H1 (cell line): ENCODE data around the gene ADK. TPM values are rescaled to one million over a fixed set of nuclear protein-coding genes. Genes with fewer than 3 reads are reported as not detected.

ENCODE experiments used
- KDM5A ChIP-seq: fragments of 200-600 bp; IDR thresholded peaks from 2 replicates; pipeline ENCODE4 v1.7.1; 2012; ENCODE audit warnings: mild to moderate bottlenecking, low read length, inconsistent platforms, mixed read lengths
- NRF1 ChIP-seq: IDR thresholded peaks from 2 replicates; pipeline ENCODE4 v1.6.1; 2011; ENCODE audit warnings: mild to moderate bottlenecking, low read depth, low read length, improper control_type of control experiment
- polyA plus RNA-seq, 7 experiments: library from polyadenylated mRNA; depleted of rRNA in 3 of 7; stranded (reverse) in 5 of 7; unstranded in 2 of 7; fragments of >200 nt in 5 of 7; fragments of 200-250 nt in 2 of 7; gene quantifications; 1 replicate in 5 of 7; 2 replicates in 1 of 7; 4 replicates in 1 of 7; pipeline versions ENCODE4 v1.2.1 to v1.2.3, GENCODE V29; 2011 to 2013; ENCODE audit warnings: missing spikeins in 2 of 7, mixed read lengths in 2 of 7
- total RNA-seq: library from RNA; stranded (reverse); fragmentation: NEBNext Ultra II Directional; extraction: Animal tissue kit (Norgen Biotek cat#: 25700); gene quantifications from 2 replicates; pipeline ENCODE4 v1.2.1, GENCODE V29; 2021
- TF ChIP-seq, protein P1 (sequence below): fragments of 300-600 bp; sonication (generic); IDR thresholded peaks from 2 replicates; pipeline ENCODE4 v1.7.1; 2012; ENCODE audit warnings: low read length, moderate library complexity, mild to moderate bottlenecking, inconsistent platforms; ENCODE audit not compliant: insufficient replicate concordance

Gene ADK
- total and polyA plus RNA-seq, 2 of the 8 experiments (the other 6 are each of a cell fraction or from before 2014, with no cell fraction given), result 12.3 to 42.4 TPM

DNA sequence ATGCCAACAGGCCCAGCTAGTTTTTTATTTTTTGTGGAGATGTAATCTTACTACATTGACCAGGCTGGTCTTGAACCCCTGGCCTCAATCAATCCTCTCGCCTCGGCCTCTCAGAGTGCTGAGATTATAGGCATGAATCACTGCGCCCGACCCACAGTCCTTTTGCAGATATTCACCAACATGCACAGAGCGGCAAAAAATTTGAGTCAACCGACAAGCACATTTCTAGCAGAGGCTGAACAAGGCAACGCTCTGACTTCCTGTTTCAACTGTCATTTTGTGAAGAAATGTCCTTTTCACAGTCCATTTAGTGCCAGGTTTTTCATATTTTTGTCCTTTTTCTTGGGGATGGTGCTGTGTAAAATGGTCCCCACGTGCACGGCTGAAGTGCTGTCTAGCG is 604.3 kb downstream of the ADK start (continued):
- TF ChIP-seq, protein P1, sequence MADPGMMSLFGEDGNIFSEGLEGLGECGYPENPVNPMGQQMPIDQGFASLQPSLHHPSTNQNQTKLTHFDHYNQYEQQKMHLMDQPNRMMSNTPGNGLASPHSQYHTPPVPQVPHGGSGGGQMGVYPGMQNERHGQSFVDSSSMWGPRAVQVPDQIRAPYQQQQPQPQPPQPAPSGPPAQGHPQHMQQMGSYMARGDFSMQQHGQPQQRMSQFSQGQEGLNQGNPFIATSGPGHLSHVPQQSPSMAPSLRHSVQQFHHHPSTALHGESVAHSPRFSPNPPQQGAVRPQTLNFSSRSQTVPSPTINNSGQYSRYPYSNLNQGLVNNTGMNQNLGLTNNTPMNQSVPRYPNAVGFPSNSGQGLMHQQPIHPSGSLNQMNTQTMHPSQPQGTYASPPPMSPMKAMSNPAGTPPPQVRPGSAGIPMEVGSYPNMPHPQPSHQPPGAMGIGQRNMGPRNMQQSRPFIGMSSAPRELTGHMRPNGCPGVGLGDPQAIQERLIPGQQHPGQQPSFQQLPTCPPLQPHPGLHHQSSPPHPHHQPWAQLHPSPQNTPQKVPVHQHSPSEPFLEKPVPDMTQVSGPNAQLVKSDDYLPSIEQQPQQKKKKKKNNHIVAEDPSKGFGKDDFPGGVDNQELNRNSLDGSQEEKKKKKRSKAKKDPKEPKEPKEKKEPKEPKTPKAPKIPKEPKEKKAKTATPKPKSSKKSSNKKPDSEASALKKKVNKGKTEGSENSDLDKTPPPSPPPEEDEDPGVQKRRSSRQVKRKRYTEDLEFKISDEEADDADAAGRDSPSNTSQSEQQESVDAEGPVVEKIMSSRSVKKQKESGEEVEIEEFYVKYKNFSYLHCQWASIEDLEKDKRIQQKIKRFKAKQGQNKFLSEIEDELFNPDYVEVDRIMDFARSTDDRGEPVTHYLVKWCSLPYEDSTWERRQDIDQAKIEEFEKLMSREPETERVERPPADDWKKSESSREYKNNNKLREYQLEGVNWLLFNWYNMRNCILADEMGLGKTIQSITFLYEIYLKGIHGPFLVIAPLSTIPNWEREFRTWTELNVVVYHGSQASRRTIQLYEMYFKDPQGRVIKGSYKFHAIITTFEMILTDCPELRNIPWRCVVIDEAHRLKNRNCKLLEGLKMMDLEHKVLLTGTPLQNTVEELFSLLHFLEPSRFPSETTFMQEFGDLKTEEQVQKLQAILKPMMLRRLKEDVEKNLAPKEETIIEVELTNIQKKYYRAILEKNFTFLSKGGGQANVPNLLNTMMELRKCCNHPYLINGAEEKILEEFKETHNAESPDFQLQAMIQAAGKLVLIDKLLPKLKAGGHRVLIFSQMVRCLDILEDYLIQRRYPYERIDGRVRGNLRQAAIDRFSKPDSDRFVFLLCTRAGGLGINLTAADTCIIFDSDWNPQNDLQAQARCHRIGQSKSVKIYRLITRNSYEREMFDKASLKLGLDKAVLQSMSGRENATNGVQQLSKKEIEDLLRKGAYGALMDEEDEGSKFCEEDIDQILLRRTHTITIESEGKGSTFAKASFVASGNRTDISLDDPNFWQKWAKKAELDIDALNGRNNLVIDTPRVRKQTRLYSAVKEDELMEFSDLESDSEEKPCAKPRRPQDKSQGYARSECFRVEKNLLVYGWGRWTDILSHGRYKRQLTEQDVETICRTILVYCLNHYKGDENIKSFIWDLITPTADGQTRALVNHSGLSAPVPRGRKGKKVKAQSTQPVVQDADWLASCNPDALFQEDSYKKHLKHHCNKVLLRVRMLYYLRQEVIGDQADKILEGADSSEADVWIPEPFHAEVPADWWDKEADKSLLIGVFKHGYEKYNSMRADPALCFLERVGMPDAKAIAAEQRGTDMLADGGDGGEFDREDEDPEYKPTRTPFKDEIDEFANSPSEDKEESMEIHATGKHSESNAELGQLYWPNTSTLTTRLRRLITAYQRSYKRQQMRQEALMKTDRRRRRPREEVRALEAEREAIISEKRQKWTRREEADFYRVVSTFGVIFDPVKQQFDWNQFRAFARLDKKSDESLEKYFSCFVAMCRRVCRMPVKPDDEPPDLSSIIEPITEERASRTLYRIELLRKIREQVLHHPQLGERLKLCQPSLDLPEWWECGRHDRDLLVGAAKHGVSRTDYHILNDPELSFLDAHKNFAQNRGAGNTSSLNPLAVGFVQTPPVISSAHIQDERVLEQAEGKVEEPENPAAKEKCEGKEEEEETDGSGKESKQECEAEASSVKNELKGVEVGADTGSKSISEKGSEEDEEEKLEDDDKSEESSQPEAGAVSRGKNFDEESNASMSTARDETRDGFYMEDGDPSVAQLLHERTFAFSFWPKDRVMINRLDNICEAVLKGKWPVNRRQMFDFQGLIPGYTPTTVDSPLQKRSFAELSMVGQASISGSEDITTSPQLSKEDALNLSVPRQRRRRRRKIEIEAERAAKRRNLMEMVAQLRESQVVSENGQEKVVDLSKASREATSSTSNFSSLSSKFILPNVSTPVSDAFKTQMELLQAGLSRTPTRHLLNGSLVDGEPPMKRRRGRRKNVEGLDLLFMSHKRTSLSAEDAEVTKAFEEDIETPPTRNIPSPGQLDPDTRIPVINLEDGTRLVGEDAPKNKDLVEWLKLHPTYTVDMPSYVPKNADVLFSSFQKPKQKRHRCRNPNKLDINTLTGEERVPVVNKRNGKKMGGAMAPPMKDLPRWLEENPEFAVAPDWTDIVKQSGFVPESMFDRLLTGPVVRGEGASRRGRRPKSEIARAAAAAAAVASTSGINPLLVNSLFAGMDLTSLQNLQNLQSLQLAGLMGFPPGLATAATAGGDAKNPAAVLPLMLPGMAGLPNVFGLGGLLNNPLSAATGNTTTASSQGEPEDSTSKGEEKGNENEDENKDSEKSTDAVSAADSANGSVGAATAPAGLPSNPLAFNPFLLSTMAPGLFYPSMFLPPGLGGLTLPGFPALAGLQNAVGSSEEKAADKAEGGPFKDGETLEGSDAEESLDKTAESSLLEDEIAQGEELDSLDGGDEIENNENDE, result no peak
- TF ChIP-seq KDM5A (no peak), NRF1 (no peak)
